ENCODE results near the gene GSE1.

The GSE1 gene

GRCh38 chr16:85651629-85652430, 38.7 kb downstream of the GSE1 start:
- DNase-seq, result peak; percentile 29

GRCh38 chr16:85652431-85653221, 39.5 kb downstream of the GSE1 start:
- DNase-seq, result peak; percentile 83

- DNase-seq, result no peak
Observed at GRCh38 chr16:85653290-85653891, 40.3 kb downstream of the GSE1 start.

- no peak for DNase-seq
Observed at GRCh38 chr16:85654251-85655095, 41.4 kb downstream of the GSE1 start.

- no peak for DNase-seq
Observed at GRCh38 chr16:85655216-85656129, 42.4 kb downstream of the GSE1 start.

GRCh38 chr16:85656351-85657266, 43.5 kb downstream of the GSE1 start:
- no peak for DNase-seq

GRCh38 chr16:85657267-85657650, 44.1 kb downstream of the GSE1 start:
- peak; percentile 58 for DNase-seq

- no peak for DNase-seq
Observed at GRCh38 chr16:85657996-85658395, 44.9 kb downstream of the GSE1 start.

GRCh38 chr16:85658504-85659326, 45.6 kb downstream of the GSE1 start:
- peak; percentile 36 for DNase-seq

- no peak for DNase-seq
Observed at GRCh38 chr16:85659336-85659735, 46.2 kb downstream of the GSE1 start.

- peak; percentile 85 for DNase-seq
Observed at GRCh38 chr16:85659805-85660511, 46.8 kb downstream of the GSE1 start.

GRCh38 chr16:85660843-85661739, 48.0 kb downstream of the GSE1 start:
- DNase-seq, result no peak

GRCh38 chr16:85661740-85662481, 48.8 kb downstream of the GSE1 start:
- no peak for DNase-seq

GRCh38 chr16:85662482-85662812, 49.3 kb downstream of the GSE1 start:
- no peak for DNase-seq

- no peak for DNase-seq
Observed at GRCh38 chr16:85662976-85663830, 50.1 kb downstream of the GSE1 start.

GRCh38 chr16:85663891-85664321, 50.8 kb downstream of the GSE1 start:
- DNase-seq, result no peak
